HG03558 (cell line): ENCODE results near the gene SIX1.

ENCODE experiments used
- ATAC-seq: cut with Tn5 transposase; IDR thresholded peaks from one replicate; pipeline ENCODE4 v1.9.1; 2021; ENCODE audit warnings: moderate number of reproducible peaks; ENCODE audit not compliant: unreplicated experiment; ENCODE audit errors: extremely low read depth

The SIX1 gene

GRCh38 chr14:60643463-60644314 is 5.6 kb downstream of the SIX1 start:
- ATAC-seq, result no peak

GRCh38 chr14:60643141-60643462 is 6.2 kb downstream of the SIX1 start:
- ATAC-seq, result no peak

GRCh38 chr14:60642270-60643140 is 6.8 kb downstream of the SIX1 start:
- ATAC-seq, result no peak

- ATAC-seq, result no peak
Observed at GRCh38 chr14:60641742-60642269, 7.5 kb downstream of the SIX1 start.

GRCh38 chr14:60640859-60641741 is 8.2 kb downstream of the SIX1 start:
- no peak for ATAC-seq

- no peak for ATAC-seq
Observed at GRCh38 chr14:60639674-60640073, 9.6 kb downstream of the SIX1 start.

- no peak for ATAC-seq
Observed at GRCh38 chr14:60637479-60638315, 11.6 kb downstream of the SIX1 start.

GRCh38 chr14:60636879-60637478 is 12.3 kb downstream of the SIX1 start:
- ATAC-seq, result no peak

GRCh38 chr14:60634153-60634552 is 15.1 kb downstream of the SIX1 start:
- ATAC-seq, result no peak

- ATAC-seq, result no peak
Observed at GRCh38 chr14:60632777-60633176, 16.5 kb downstream of the SIX1 start.

- peak; percentile 65 for ATAC-seq
Observed at GRCh38 chr14:60632257-60632656, 17.0 kb downstream of the SIX1 start.

- ATAC-seq, result no peak
Observed at GRCh38 chr14:60631842-60632241, 17.4 kb downstream of the SIX1 start.

- no peak for ATAC-seq
Observed at GRCh38 chr14:60630129-60630528, 19.1 kb downstream of the SIX1 start.

- ATAC-seq, result no peak
Observed at GRCh38 chr14:60628892-60629291, 20.4 kb downstream of the SIX1 start.

GRCh38 chr14:60622917-60623257 is 26.4 kb downstream of the SIX1 start:
- ATAC-seq, result no peak

GRCh38 chr14:60622210-60622916 is 26.9 kb downstream of the SIX1 start:
- no peak for ATAC-seq

- no peak for ATAC-seq
Observed at GRCh38 chr14:60621386-60621785, 27.9 kb downstream of the SIX1 start.

GRCh38 chr14:60618241-60618640 is 31.0 kb downstream of the SIX1 start:
- ATAC-seq, result no peak
